OCI-LY7 (cell line): Measurements from ENCODE around the gene SUSD3. TPM values are rescaled to one million over a fixed set of nuclear protein-coding genes. Genes with fewer than 3 reads are reported as not detected.

Experiments
- BruUV-seq: library from RNA; stranded (reverse); fragments of 400-500 nt; replicated peaks from 2 replicates; lab custom pipeline; 2021; lab: Mats Ljungman, UMichigan
- CTCF ChIA-PET: fragments of 300-600 bp; sonication (Branson Sonifier 250); formaldehyde crosslinking; loops from one replicate; lab custom pipeline; 2022; ENCODE audit warnings: antibody characterized with exemption; ENCODE audit not compliant: unreplicated experiment; lab: Charles Lee
- POLR2A ChIA-PET: fragments of 300-600 bp; sonication (Branson Sonifier 250); formaldehyde crosslinking; loops from one replicate; lab custom pipeline; 2022; ENCODE audit warnings: antibody characterized with exemption; lab: Charles Lee
- DNase-seq: peaks from one replicate; pipeline ENCODE4 v3.0.0-alpha.2; 2015; ENCODE audit warnings: low spot score
- H2AFZ ChIP-seq: fragments of 200-600 bp; sonication (generic), shearing (Covaris generic); 2 replicates; pipeline ENCODE4 v1.6.1; 2014; ENCODE audit warnings: mild to moderate bottlenecking, antibody characterized with exemption, low read length, moderate library complexity
- H3K27ac ChIP-seq: fragments of 200-600 bp; sonication (generic); 2 replicates; pipeline ENCODE4 v1.5.1; 2014; ENCODE audit warnings: mixed run types, low read depth, mild to moderate bottlenecking, moderate library complexity, low read length, inconsistent platforms; ENCODE audit not compliant: poor library complexity, severe bottlenecking
- H3K36me3 ChIP-seq: fragments of 200-600 bp; sonication (generic); 2 replicates; pipeline ENCODE4 v1.6.1; 2014; ENCODE audit warnings: mild to moderate bottlenecking, antibody characterized with exemption, low read length, moderate library complexity, mixed read lengths; ENCODE audit not compliant: insufficient read depth
- H3K4me1 ChIP-seq: fragments of 200-600 bp; sonication (generic); 2 replicates; pipeline ENCODE4 v1.5.1; 2014; ENCODE audit warnings: mild to moderate bottlenecking, low read length; ENCODE audit not compliant: insufficient read depth, poor library complexity, severe bottlenecking
- H3K4me2 ChIP-seq: fragments of 200-600 bp; sonication (generic); 2 replicates; pipeline ENCODE4 v1.6.1; 2014; ENCODE audit warnings: mild to moderate bottlenecking, low read length
- H3K4me3 ChIP-seq: fragments of 200-600 bp; sonication (generic); 2 replicates; pipeline ENCODE4 v1.5.1; 2014; ENCODE audit warnings: mild to moderate bottlenecking, low read depth, low read length; ENCODE audit not compliant: poor library complexity, severe bottlenecking
- H3K79me2 ChIP-seq: fragments of 200-600 bp; sonication (generic); 2 replicates; pipeline ENCODE4 v1.6.1; 2016; ENCODE audit warnings: low read depth, mild to moderate bottlenecking, low read length, moderate library complexity, mixed read lengths; ENCODE audit not compliant: insufficient read depth
- H3K9me2 ChIP-seq: fragments of 200-600 bp; sonication (generic); 2 replicates; pipeline ENCODE4 v1.6.1; 2016; ENCODE audit warnings: mild to moderate bottlenecking, low read length, mixed read lengths; ENCODE audit not compliant: insufficient read depth
- H3K9me3 ChIP-seq: fragments of 200-600 bp; sonication (generic); 2 replicates; pipeline ENCODE4 v1.6.1; 2014; ENCODE audit warnings: mild to moderate bottlenecking, mixed run types, low read length, mixed read lengths
- H4K20me1 ChIP-seq: fragments of 200-600 bp; sonication (generic); 2 replicates; pipeline ENCODE4 v1.6.1; 2014; ENCODE audit warnings: mild to moderate bottlenecking, antibody characterized with exemption, low read length, moderate library complexity, mixed read lengths; ENCODE audit not compliant: insufficient read depth
- EZH2phosphoT487 ChIP-seq: fragments of 200-600 bp; sonication (generic); IDR thresholded peaks from 2 replicates; pipeline ENCODE4 v1.6.1; 2018; ENCODE audit warnings: low read depth, borderline replicate concordance, mild to moderate bottlenecking, mixed run types, antibody characterized with exemption, low read length, moderate library complexity, mixed read lengths
- intact Hi-C: fragments of 100-400 bp; cut with micrococcal nuclease; formaldehyde crosslinking; loops from one replicate; pipeline ENCODE4 v1.10.0; 2022; ENCODE audit not compliant: unreplicated experiment
- total RNA-seq, 2 experiments: library from RNA; depleted of rRNA in 1 of 2; stranded (reverse); fragments of >200 nt in 1 of 2; shearing (Covaris generic) in 1 of 2; gene quantifications; 2 replicates each; pipeline ENCODE4 v1.2.3, GENCODE V29; 2014 to 2022
- TF ChIP-seq, protein P1 (sequence below): fragments of 200-600 bp; sonication (generic); conservative IDR thresholded peaks from 2 replicates; pipeline ENCODE4 v1.5.1; 2014; ENCODE audit warnings: mild to moderate bottlenecking, antibody characterized with exemption, low read length, moderate library complexity, mixed read lengths

Gene SUSD3
- total RNA-seq, 2 experiments from 2014 or later: 94.1 to 201 TPM

DNA sequence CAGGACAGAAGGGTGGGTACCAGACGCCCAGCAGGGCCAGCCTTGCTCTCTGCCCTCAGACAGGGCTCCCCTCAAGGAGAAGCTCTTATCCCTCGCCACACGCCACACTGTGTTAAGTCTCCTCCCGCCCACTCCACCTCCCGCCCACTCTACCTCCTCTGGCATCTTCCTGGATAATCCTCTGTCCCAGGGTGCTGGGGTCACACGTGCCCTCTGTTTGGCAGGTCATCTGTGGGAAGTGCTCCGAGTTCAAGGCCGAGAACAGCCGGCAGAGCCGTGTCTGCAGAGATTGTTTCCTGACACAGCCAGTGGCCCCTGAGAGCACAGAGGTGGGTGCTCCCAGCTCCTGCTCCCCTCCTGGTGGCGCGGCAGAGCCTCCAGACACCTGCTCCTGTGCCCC is 26.0 kb upstream of the SUSD3 start:
- DNase-seq: no peak
- ChIA-PET POLR2A (no interaction called here), CTCF (no interaction called here)
- Histone ChIP-seq H2AFZ (no peak overlapping the region), H3K4me1 (peaks cover 19% of the 10 kb centered on the region), H4K20me1 (no peaks in the 10 kb centered on the region), H3K9me3 (no peaks in the 10 kb centered on the region), H3K4me3 (no peak overlapping the region), H3K79me2 (no peaks in the 10 kb centered on the region), H3K9me2 (no peaks in the 10 kb centered on the region), H3K36me3 (no peaks in the 10 kb centered on the region; the same call in 1 of the 2 replicates), H3K4me2 (no peak overlapping the region), H3K27ac (no peak overlapping the region)
- TF ChIP-seq, protein P1, sequence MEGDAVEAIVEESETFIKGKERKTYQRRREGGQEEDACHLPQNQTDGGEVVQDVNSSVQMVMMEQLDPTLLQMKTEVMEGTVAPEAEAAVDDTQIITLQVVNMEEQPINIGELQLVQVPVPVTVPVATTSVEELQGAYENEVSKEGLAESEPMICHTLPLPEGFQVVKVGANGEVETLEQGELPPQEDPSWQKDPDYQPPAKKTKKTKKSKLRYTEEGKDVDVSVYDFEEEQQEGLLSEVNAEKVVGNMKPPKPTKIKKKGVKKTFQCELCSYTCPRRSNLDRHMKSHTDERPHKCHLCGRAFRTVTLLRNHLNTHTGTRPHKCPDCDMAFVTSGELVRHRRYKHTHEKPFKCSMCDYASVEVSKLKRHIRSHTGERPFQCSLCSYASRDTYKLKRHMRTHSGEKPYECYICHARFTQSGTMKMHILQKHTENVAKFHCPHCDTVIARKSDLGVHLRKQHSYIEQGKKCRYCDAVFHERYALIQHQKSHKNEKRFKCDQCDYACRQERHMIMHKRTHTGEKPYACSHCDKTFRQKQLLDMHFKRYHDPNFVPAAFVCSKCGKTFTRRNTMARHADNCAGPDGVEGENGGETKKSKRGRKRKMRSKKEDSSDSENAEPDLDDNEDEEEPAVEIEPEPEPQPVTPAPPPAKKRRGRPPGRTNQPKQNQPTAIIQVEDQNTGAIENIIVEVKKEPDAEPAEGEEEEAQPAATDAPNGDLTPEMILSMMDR: no peak
- no peak for TF ChIP-seq EZH2phosphoT487
- BruUV-seq: no TSS peak
- intact Hi-C loops: no loop called here

DNA sequence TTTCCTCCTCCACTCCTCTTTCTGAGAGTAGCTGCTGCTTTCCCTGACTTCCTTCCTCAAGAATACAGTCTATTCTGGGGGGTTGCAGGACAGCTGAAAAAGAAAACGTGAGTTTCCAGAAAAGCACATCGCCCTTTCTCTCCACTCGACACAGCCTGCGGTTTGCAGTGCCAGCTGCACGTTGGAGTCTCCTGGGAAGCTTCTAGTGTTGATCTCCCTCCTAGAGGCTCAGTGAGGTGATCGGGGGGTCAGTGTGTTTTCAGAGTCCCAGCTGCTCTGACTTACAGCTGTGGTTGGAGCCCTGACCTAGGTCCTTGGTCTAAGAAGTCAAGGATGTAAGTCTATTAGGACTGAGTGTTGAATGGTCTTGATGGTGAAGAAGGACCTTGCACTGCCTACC is 25.0 kb upstream of the SUSD3 start:
- no TSS peak for BruUV-seq
- Histone ChIP-seq H4K20me1 (no peaks in the 10 kb centered on the region), H3K4me2 (no peak overlapping the region), H3K4me3 (no peak overlapping the region), H2AFZ (no peak overlapping the region), H3K9me3 (no peaks in the 10 kb centered on the region), H3K4me1 (peaks cover 9% of the 10 kb centered on the region), H3K9me2 (no peaks in the 10 kb centered on the region), H3K79me2 (no peaks in the 10 kb centered on the region), H3K36me3 (no peaks in the 10 kb centered on the region; the same call in 1 of the 2 replicates), H3K27ac (no peak overlapping the region)
- DNase-seq: no peak
- ChIA-PET CTCF (interaction anchor here (0.8 kb wide), 1 partner anchor 31 kb away, joined by 3 read pairs; no protein-coding TSS in a partner anchor), POLR2A (interaction anchor here (0.6 to 0.7 kb wide), 2 partner anchors 76 to 379 kb away, joined by 3 to 8 read pairs; no protein-coding TSS in a partner anchor)
- intact Hi-C loops: no loop called here
- no peak for TF ChIP-seq EZH2phosphoT487
- TF ChIP-seq, protein P1: no peak

DNA sequence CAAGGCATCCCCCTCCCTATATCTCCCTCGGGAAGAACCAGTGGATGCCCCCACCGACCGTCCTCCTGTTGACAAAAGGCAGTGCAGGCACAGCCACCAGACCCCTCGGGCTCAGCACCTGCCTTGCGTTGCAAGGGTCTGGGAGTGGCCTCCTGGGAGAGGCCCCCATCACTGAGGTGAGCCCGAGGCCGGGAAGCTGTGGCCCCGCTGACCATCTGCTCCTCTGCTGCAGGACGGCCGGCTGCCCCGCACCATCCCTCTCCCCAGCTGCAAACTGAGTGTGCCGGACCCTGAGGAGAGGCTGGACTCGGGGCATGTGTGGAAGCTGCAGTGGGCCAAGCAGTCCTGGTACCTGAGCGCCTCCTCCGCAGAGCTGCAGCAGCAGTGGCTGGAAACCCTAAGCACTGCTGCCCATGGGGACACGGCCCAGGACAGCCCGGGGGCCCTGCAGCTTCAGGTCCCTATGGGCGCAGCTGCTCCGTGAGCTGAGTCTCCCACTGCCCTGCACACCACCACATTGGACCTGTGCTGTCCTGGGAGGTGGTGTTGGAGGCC is 23.3 kb upstream of the SUSD3 start:
- TF ChIP-seq, protein P1: no peak
- no peak for TF ChIP-seq EZH2phosphoT487
- POLR2A ChIA-PET: no interaction called here
- CTCF ChIA-PET: no interaction called here

More for the DNA sequence above, 23.3 kb upstream of the SUSD3 start:
- no peaks in the 10 kb centered on the region for H3K9me2 ChIP-seq
- BruUV-seq: no TSS peak
- intact Hi-C loops: no loop called here
- no peak for DNase-seq
- H2AFZ ChIP-seq: no peak overlapping the region
- no peaks in the 10 kb centered on the region for H3K79me2 ChIP-seq
- H4K20me1 ChIP-seq: no peaks in the 10 kb centered on the region
- H3K4me3 ChIP-seq: no peak overlapping the region
- no peaks in the 10 kb centered on the region for H3K9me3 ChIP-seq
- H3K4me1 ChIP-seq: no peaks in the 10 kb centered on the region
- no peak overlapping the region for H3K27ac ChIP-seq
- H3K4me2 ChIP-seq: no peak overlapping the region
- no peaks in the 10 kb centered on the region for H3K36me3 ChIP-seq
